HepG2 (cell line): ENCODE data around the gene TP73. TPM values are rescaled to one million over a fixed set of nuclear protein-coding genes. Genes with fewer than 3 reads are reported as not detected.

ENCODE experiments used
- IRF2 ChIP-seq: IDR thresholded peaks from 2 replicates; pipeline ENCODE4 v1.6.1; 2018; ENCODE audit warnings: missing genetic modification reagents, missing compliant biosample characterization
- ISL2 ChIP-seq: sonication (generic); formaldehyde crosslinking; IDR thresholded peaks from 2 replicates; pipeline ENCODE4 v1.5.0; 2020; ENCODE audit warnings: missing genetic modification reagents
- MAF1 ChIP-seq: sonication (generic); formaldehyde crosslinking; IDR thresholded peaks from 2 replicates; pipeline ENCODE4 v1.5.0; 2020; ENCODE audit warnings: missing genetic modification reagents, borderline replicate concordance
- NONO ChIP-seq, 2 experiments: fragments of 450-650 bp in 1 of 2; sonication (generic) in 1 of 2; formaldehyde crosslinking in 1 of 2; IDR thresholded peaks in 1 of 2; conservative IDR thresholded peaks in 1 of 2; 2 replicates each; pipeline versions ENCODE4 v1.6.1 to v1.8.0; 2017 to 2022; ENCODE audit warnings: mild to moderate bottlenecking in 1 of 2, missing genetic modification reagents in 1 of 2, moderate library complexity in 1 of 2
- PATZ1 ChIP-seq: sonication (generic); formaldehyde crosslinking; IDR thresholded peaks from 2 replicates; pipeline ENCODE4 v1.4.0; 2020; ENCODE audit warnings: missing genetic modification reagents
- POLR2AphosphoS5 ChIP-seq: IDR thresholded peaks from 2 replicates; pipeline ENCODE4 v1.6.1; 2012; ENCODE audit warnings: low read depth, low read length
- RARA ChIP-seq: IDR thresholded peaks from 2 replicates; pipeline ENCODE4 v1.6.1; 2016; ENCODE audit warnings: missing genetic modification reagents, missing compliant biosample characterization
- RBFOX2 ChIP-seq: fragments of 200-400 bp; formaldehyde crosslinking; IDR thresholded peaks from 2 replicates; pipeline ENCODE4 v1.6.1; 2017; ENCODE audit warnings: low read depth, mild to moderate bottlenecking, low read length
- SALL1 ChIP-seq: sonication (generic); formaldehyde crosslinking; IDR thresholded peaks from 2 replicates; pipeline ENCODE4 v1.8.0; 2022; ENCODE audit warnings: mild to moderate bottlenecking, missing genetic modification reagents
- SIN3A ChIP-seq: IDR thresholded peaks from 2 replicates; pipeline ENCODE4 v1.6.1; 2011; ENCODE audit warnings: low read depth, mild to moderate bottlenecking, control low read depth, low read length, borderline replicate concordance
- ZNF160 ChIP-seq: sonication (generic); formaldehyde crosslinking; IDR thresholded peaks from 2 replicates; pipeline ENCODE4 v1.8.0; 2022; ENCODE audit warnings: mild to moderate bottlenecking, inconsistent platforms, missing genetic modification reagents
- ZNF337 ChIP-seq: sonication (generic); formaldehyde crosslinking; IDR thresholded peaks from 2 replicates; pipeline ENCODE4 v1.5.1; 2020; ENCODE audit warnings: missing genetic modification reagents, low read depth, mild to moderate bottlenecking, borderline replicate concordance
- ZNF552 ChIP-seq: sonication (generic); formaldehyde crosslinking; IDR thresholded peaks from 2 replicates; pipeline ENCODE4 v1.9.0; 2022; ENCODE audit warnings: missing genetic modification reagents, mild to moderate bottlenecking, borderline replicate concordance
- ZNF646 ChIP-seq: sonication (generic); formaldehyde crosslinking; IDR thresholded peaks from 2 replicates; pipeline ENCODE4 v1.9.0; 2021; ENCODE audit warnings: mild to moderate bottlenecking, missing genetic modification reagents
- ZSCAN21 ChIP-seq: sonication (generic); formaldehyde crosslinking; IDR thresholded peaks from 2 replicates; pipeline ENCODE4 v1.8.0; 2022; ENCODE audit warnings: mild to moderate bottlenecking, missing genetic modification reagents, moderate library complexity, borderline replicate concordance
- polyA plus RNA-seq, 8 experiments: library from polyadenylated mRNA; depleted of rRNA in 3 of 8; stranded (reverse) in 7 of 8; unstranded in 1 of 8; fragments of >200 nt; fragmentation: Illumina TruSeq in 4 of 8; extraction: Trizol in 4 of 8; gene quantifications; 2 replicates each; pipeline versions ENCODE4 v1.2.1 to v1.2.3, GENCODE V29; 2011 to 2016; ENCODE audit warnings: low read depth in 4 of 8, missing spikeins in 1 of 8, mixed read lengths in 1 of 8; ENCODE audit not compliant: insufficient read depth in 1 of 8
- total RNA-seq, 5 experiments: library from RNA; depleted of rRNA; stranded (reverse); fragments of >200 nt; fragmentation: Illumina TruSeq; extraction: Trizol; gene quantifications; 2 replicates each; pipeline ENCODE4 v1.2.3, GENCODE V29; 2016; ENCODE audit warnings: low read depth in 1 of 5
- TF ChIP-seq, protein P1 (sequence below): IDR thresholded peaks from 2 replicates; pipeline ENCODE4 v1.6.1; 2016
- TF ChIP-seq, protein P2 (sequence below): sonication (generic); formaldehyde crosslinking; IDR thresholded peaks from 2 replicates; pipeline ENCODE4 v1.5.0; 2020; ENCODE audit warnings: missing genetic modification reagents, mild to moderate bottlenecking, borderline replicate concordance

The TP73 gene
- total and polyA plus RNA-seq, 2 of the 13 experiments (the other 11 are each of a cell fraction or from before 2014, with no cell fraction given) = 0.49 to 1.1 TPM

DNA sequence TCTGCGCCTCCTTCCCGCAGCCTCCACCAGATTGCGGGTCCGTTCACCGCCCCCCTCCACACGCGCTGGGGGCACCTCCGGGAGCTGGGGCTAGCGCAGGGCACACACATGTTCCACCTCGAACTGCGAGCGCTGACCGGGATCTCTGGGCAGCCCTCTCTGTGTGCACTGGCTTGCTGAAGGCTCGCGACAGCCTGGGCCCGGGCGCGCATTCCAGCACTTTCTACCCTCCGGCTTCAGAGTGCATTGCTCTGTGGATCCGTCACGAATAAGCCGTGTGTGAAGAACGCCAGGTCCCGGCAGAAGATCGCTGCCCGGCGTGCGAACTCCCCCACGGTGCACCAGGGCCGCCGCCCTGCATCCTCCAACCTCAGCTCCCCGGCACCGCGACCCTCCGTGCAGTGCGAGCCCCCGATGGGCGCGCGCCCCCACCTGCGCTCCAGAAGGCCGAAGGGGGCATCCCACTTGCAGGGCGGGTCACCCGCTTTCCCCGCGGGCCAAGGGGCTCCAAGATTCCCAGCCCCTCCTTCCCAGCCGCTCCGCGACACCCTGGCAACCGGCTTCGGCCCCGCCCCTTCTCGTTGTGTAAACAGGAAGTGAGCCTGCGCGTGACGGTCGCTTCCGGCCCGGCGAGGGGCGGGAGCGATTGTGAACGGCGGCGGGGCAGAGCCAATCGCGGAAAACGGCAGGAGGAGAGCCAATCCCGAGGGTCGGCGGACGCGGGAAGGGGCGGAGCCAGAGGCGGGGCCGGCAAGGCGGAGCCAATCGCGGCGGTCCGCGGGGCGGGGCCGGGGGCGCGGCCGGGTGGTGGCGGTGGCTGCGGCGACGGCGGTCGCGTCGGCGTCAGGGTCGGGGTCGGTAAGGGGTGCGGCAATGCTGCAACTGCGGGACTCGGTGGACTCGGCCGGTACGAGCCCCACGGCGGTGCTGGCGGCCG, 27.8 kb upstream of the TP73 start, which contains the start of gene TPRG1L (continued):
- TF ChIP-seq, protein P1, sequence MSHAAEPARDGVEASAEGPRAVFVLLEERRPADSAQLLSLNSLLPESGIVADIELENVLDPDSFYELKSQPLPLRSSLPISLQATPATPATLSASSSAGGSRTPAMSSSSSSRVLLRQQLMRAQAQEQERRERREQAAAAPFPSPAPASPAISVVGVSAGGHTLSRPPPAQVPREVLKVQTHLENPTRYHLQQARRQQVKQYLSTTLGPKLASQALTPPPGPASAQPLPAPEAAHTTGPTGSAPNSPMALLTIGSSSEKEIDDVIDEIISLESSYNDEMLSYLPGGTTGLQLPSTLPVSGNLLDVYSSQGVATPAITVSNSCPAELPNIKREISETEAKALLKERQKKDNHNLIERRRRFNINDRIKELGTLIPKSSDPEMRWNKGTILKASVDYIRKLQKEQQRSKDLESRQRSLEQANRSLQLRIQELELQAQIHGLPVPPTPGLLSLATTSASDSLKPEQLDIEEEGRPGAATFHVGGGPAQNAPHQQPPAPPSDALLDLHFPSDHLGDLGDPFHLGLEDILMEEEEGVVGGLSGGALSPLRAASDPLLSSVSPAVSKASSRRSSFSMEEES (CRISPR knock-in tag) = peak; percentile 96
- TF ChIP-seq ZNF646 (CRISPR knock-in tag) (no peak), POLR2AphosphoS5 (0 out of 2 replicates have a peak, but pooled peaks have one; percentile 32), IRF2 (CRISPR knock-in tag) (peak; percentile 65; the same call in 1 of the 2 replicates), MAF1 (CRISPR knock-in tag) (peak; percentile 60; the same call in 1 of the 2 replicates), ZNF160 (CRISPR knock-in tag) (0 out of 2 replicates have a peak, but pooled peaks have one; percentile 47), RARA (CRISPR knock-in tag) (no peak), PATZ1 (CRISPR knock-in tag) (peak; percentile 74), ZNF337 (CRISPR knock-in tag) (no peak), ZSCAN21 (CRISPR knock-in tag) (no peak; the same call in 1 of the 2 replicates), RBFOX2 (peak; percentile 72), ZNF552 (CRISPR knock-in tag) (no peak), ISL2 (CRISPR knock-in tag) (0 out of 2 replicates have a peak, but pooled peaks have one; percentile 26), SIN3A (peak; percentile 72; the same call in 1 of the 2 replicates), SALL1 (CRISPR knock-in tag) (peak; percentile 67; the same call in 1 of the 2 replicates), NONO (IDR thresholded peaks at IDR 0.05) (no peak), NONO (CRISPR knock-in tag; conservative IDR thresholded peaks at IDR 0.05) (peak; percentile 56; the same call in 1 of the 2 replicates)
- TF ChIP-seq, protein P2, sequence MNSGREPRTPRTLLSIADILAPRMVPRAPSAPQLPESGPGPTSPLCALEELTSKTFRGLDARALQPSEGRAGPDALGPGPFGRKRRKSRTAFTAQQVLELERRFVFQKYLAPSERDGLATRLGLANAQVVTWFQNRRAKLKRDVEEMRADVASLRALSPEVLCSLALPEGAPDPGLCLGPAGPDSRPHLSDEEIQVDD (CRISPR knock-in tag) = no peak
